ENCODE data around the gene MAG.

MAG gene

GRCh38 chr19:35254341-35255297 is 37.3 kb upstream of the MAG start:
- no peaks in the 10 kb centered on the region for H3K27me3 ChIP-seq (ENCODE audit: control insufficient read depth in 2 of 2, insufficient read depth in 2 of 2, low read length in 2 of 2)
- H3K4me1 ChIP-seq (ENCODE audit: control insufficient read depth in 2 of 2, insufficient read depth in 2 of 2, low read length in 2 of 2) = peaks cover 7 to 9% of the 10 kb centered on the region in 2 donors
- peaks cover 28 to 30% of the 10 kb centered on the region in 2 donors for H3K36me3 ChIP-seq (ENCODE audit: control insufficient read depth in 2 of 2, insufficient read depth in 2 of 2, low read length in 2 of 2)
- no peak overlapping the region for H3K4me3 ChIP-seq (ENCODE audit: low read length in 2 of 2)
- no peak overlapping the region for H3K9ac ChIP-seq (ENCODE audit: low read depth in 1 of 2, low read length in 2 of 2)
- H3K9me3 ChIP-seq (ENCODE audit: control insufficient read depth in 2 of 2, low read length in 2 of 2) = no peaks in the 10 kb centered on the region
- no peak overlapping the region for H3K27ac ChIP-seq (ENCODE audit: low read depth in 2 of 2, low read length in 2 of 2)

GRCh38 chr19:35256566-35256965 is 35.4 kb upstream of the MAG start:
- H3K4me3 ChIP-seq (ENCODE audit: low read length in 2 of 2) = no peak overlapping the region
- H3K4me1 ChIP-seq (ENCODE audit: control insufficient read depth in 2 of 2, insufficient read depth in 2 of 2, low read length in 2 of 2) = no peaks in the 10 kb centered on the region
- no peak overlapping the region for H3K27ac ChIP-seq (ENCODE audit: low read depth in 2 of 2, low read length in 2 of 2)

GRCh38 chr19:35257113-35257461 is 34.9 kb upstream of the MAG start:
- peaks cover 30 to 34% of the 10 kb centered on the region in 2 donors for H3K36me3 ChIP-seq (ENCODE audit: control insufficient read depth in 2 of 2, insufficient read depth in 2 of 2, low read length in 2 of 2)
- no peak overlapping the region for H3K9ac ChIP-seq (ENCODE audit: low read depth in 1 of 2, low read length in 2 of 2)
- no peaks in the 10 kb centered on the region for H3K9me3 ChIP-seq (ENCODE audit: control insufficient read depth in 2 of 2, low read length in 2 of 2)
- no peak overlapping the region for H3K4me3 ChIP-seq (ENCODE audit: low read length in 2 of 2)
- no peaks in the 10 kb centered on the region for H3K27me3 ChIP-seq (ENCODE audit: control insufficient read depth in 2 of 2, insufficient read depth in 2 of 2, low read length in 2 of 2)
- H3K27ac ChIP-seq (ENCODE audit: low read depth in 2 of 2, low read length in 2 of 2) = no peak overlapping the region
- no peaks in the 10 kb centered on the region for H3K4me1 ChIP-seq (ENCODE audit: control insufficient read depth in 2 of 2, insufficient read depth in 2 of 2, low read length in 2 of 2)

More at GRCh38 chr19:35256566-35256965, 35.4 kb upstream of the MAG start:
- Histone ChIP-seq H3K27me3 (ENCODE audit: control insufficient read depth in 2 of 2, insufficient read depth in 2 of 2, low read length in 2 of 2) (no peaks in the 10 kb centered on the region), H3K36me3 (ENCODE audit: control insufficient read depth in 2 of 2, insufficient read depth in 2 of 2, low read length in 2 of 2) (peaks cover 25 to 32% of the 10 kb centered on the region in 2 donors), H3K9me3 (ENCODE audit: control insufficient read depth in 2 of 2, low read length in 2 of 2) (no peaks in the 10 kb centered on the region), H3K9ac (ENCODE audit: low read depth in 1 of 2, low read length in 2 of 2) (no peak overlapping the region)

GRCh38 chr19:35260694-35261304 is 31.2 kb upstream of the MAG start:
- Histone ChIP-seq H3K9ac (ENCODE audit: low read depth in 1 of 2, low read length in 2 of 2) (no peak overlapping the region), H3K36me3 (ENCODE audit: control insufficient read depth in 2 of 2, insufficient read depth in 2 of 2, low read length in 2 of 2) (peaks cover 27 to 28% of the 10 kb centered on the region in 2 donors), H3K27me3 (ENCODE audit: control insufficient read depth in 2 of 2, insufficient read depth in 2 of 2, low read length in 2 of 2) (no peaks in the 10 kb centered on the region)

GRCh38 chr19:35261356-35262100 is 30.4 kb upstream of the MAG start:
- Histone ChIP-seq H3K9ac (ENCODE audit: low read depth in 1 of 2, low read length in 2 of 2) (no peak overlapping the region), H3K27ac (ENCODE audit: low read depth in 2 of 2, low read length in 2 of 2) (no peak overlapping the region), H3K9me3 (ENCODE audit: control insufficient read depth in 2 of 2, low read length in 2 of 2) (no peaks in the 10 kb centered on the region)

More at GRCh38 chr19:35260694-35261304, 31.2 kb upstream of the MAG start:
- Histone ChIP-seq H3K4me3 (ENCODE audit: low read length in 2 of 2) (no peak overlapping the region), H3K9me3 (ENCODE audit: control insufficient read depth in 2 of 2, low read length in 2 of 2) (no peaks in the 10 kb centered on the region), H3K27ac (ENCODE audit: low read depth in 2 of 2, low read length in 2 of 2) (no peak overlapping the region), H3K4me1 (ENCODE audit: control insufficient read depth in 2 of 2, insufficient read depth in 2 of 2, low read length in 2 of 2) (no peaks in the 10 kb centered on the region)

GRCh38 chr19:35262101-35262761 is 29.7 kb upstream of the MAG start:
- Histone ChIP-seq H3K9ac (ENCODE audit: low read depth in 1 of 2, low read length in 2 of 2) (no peak overlapping the region), H3K9me3 (ENCODE audit: control insufficient read depth in 2 of 2, low read length in 2 of 2) (no peaks in the 10 kb centered on the region), H3K4me1 (ENCODE audit: control insufficient read depth in 2 of 2, insufficient read depth in 2 of 2, low read length in 2 of 2) (peaks cover 5% of the 10 kb centered on the region in 2 donors), H3K27ac (ENCODE audit: low read depth in 2 of 2, low read length in 2 of 2) (no peak overlapping the region), H3K36me3 (ENCODE audit: control insufficient read depth in 2 of 2, insufficient read depth in 2 of 2, low read length in 2 of 2) (peaks cover 25 to 30% of the 10 kb centered on the region in 2 donors), H3K27me3 (ENCODE audit: control insufficient read depth in 2 of 2, insufficient read depth in 2 of 2, low read length in 2 of 2) (no peaks in the 10 kb centered on the region), H3K4me3 (ENCODE audit: low read length in 2 of 2) (no peak overlapping the region)

More at GRCh38 chr19:35261356-35262100, 30.4 kb upstream of the MAG start:
- no peaks in the 10 kb centered on the region for H3K27me3 ChIP-seq (ENCODE audit: control insufficient read depth in 2 of 2, insufficient read depth in 2 of 2, low read length in 2 of 2)
- no peak overlapping the region for H3K4me3 ChIP-seq (ENCODE audit: low read length in 2 of 2)
- H3K36me3 ChIP-seq (ENCODE audit: control insufficient read depth in 2 of 2, insufficient read depth in 2 of 2, low read length in 2 of 2) = peaks cover 27 to 30% of the 10 kb centered on the region in 2 donors
- peaks cover 0 to under 1% of the 10 kb centered on the region in 2 donors for H3K4me1 ChIP-seq (ENCODE audit: control insufficient read depth in 2 of 2, insufficient read depth in 2 of 2, low read length in 2 of 2)

- H3K4me3 ChIP-seq (ENCODE audit: low read length in 2 of 2) = no peak overlapping the region
- no peaks in the 10 kb centered on the region for H3K27me3 ChIP-seq (ENCODE audit: control insufficient read depth in 2 of 2, insufficient read depth in 2 of 2, low read length in 2 of 2)
- H3K9me3 ChIP-seq (ENCODE audit: control insufficient read depth in 2 of 2, low read length in 2 of 2) = no peaks in the 10 kb centered on the region
- no peak overlapping the region for H3K9ac ChIP-seq (ENCODE audit: low read depth in 1 of 2, low read length in 2 of 2)
- H3K4me1 ChIP-seq (ENCODE audit: control insufficient read depth in 2 of 2, insufficient read depth in 2 of 2, low read length in 2 of 2) = peaks cover 5 to 8% of the 10 kb centered on the region in 2 donors
- H3K36me3 ChIP-seq (ENCODE audit: control insufficient read depth in 2 of 2, insufficient read depth in 2 of 2, low read length in 2 of 2) = peaks cover 24 to 26% of the 10 kb centered on the region in 2 donors
- H3K27ac ChIP-seq (ENCODE audit: low read depth in 2 of 2, low read length in 2 of 2) = no peak overlapping the region
Measured at GRCh38 chr19:35264268-35265125, 27.5 kb upstream of the MAG start.

GRCh38 chr19:35265126-35265899 is 26.6 kb upstream of the MAG start:
- Histone ChIP-seq H3K9ac (ENCODE audit: low read depth in 1 of 2, low read length in 2 of 2) (no peak overlapping the region), H3K27ac (ENCODE audit: low read depth in 2 of 2, low read length in 2 of 2) (no peak overlapping the region)

More at GRCh38 chr19:35265126-35265899, 26.6 kb upstream of the MAG start:
- Histone ChIP-seq H3K27me3 (ENCODE audit: control insufficient read depth in 2 of 2, insufficient read depth in 2 of 2, low read length in 2 of 2) (no peaks in the 10 kb centered on the region), H3K9me3 (ENCODE audit: control insufficient read depth in 2 of 2, low read length in 2 of 2) (no peaks in the 10 kb centered on the region), H3K4me3 (ENCODE audit: low read length in 2 of 2) (no peak overlapping the region), H3K36me3 (ENCODE audit: control insufficient read depth in 2 of 2, insufficient read depth in 2 of 2, low read length in 2 of 2) (peaks cover 22 to 27% of the 10 kb centered on the region in 2 donors), H3K4me1 (ENCODE audit: control insufficient read depth in 2 of 2, insufficient read depth in 2 of 2, low read length in 2 of 2) (peaks cover 10 to 13% of the 10 kb centered on the region in 2 donors)
